ENCODE data around the gene HIVEP3.

HIVEP3 gene

GRCh38 chr1:41582351-41582750 is 336.4 kb downstream of the HIVEP3 start:
- H3K36me3 ChIP-seq (ENCODE audit: control insufficient read depth in 4 of 4, insufficient read depth in 4 of 4, low read length in 3 of 4): peaks cover 0 to 3% (median 0%) of the 10 kb centered on the region in 4 experiments
- ChIA-PET CTCF (interaction anchor here (1.7 kb wide), 1 partner anchor 8 kb away, joined by 8 read pairs; no protein-coding TSS in a partner anchor), POLR2A (no interaction called here)
- WGBS (ENCODE audit: insufficient coverage): 93% methylated on average over 5 of the region's 9 CpGs
- H3K9me3 ChIP-seq (ENCODE audit: control extremely low read depth in 1 of 5, control insufficient read depth in 4 of 5, insufficient read depth in 2 of 5, low read depth in 1 of 5, low read length in 4 of 5): peaks cover 0 to 2% (median 0%) of the 10 kb centered on the region in 5 experiments
- no peak overlapping the region for H3K4me3 ChIP-seq (ENCODE audit: control insufficient read depth in 1 of 7, extremely low read depth in 1 of 7, insufficient read depth in 4 of 7, low read depth in 2 of 7, low read length in 6 of 7)
- H3K4me1 ChIP-seq (ENCODE audit: control extremely low read depth in 1 of 4, control insufficient read depth in 4 of 4, insufficient read depth in 4 of 4, low read length in 3 of 4): peaks cover 0 to 23% (median 12%) of the 10 kb centered on the region in 4 experiments
- no peaks in the 10 kb centered on the region for H3K27me3 ChIP-seq (replicated peaks in 2 of 5; ENCODE audit: control insufficient read depth in 4 of 5, insufficient read depth in 5 of 5, low read length in 4 of 5)
- DNase-seq: no peak
- H3K27ac ChIP-seq (ENCODE audit: insufficient read depth in 1 of 2, low read depth in 1 of 2, low read length in 2 of 2, poor library complexity in 1 of 2, severe bottlenecking in 2 of 2): no peak overlapping the region

GRCh38 chr1:41582004-41582325 is 336.8 kb downstream of the HIVEP3 start:
- WGBS (ENCODE audit: insufficient coverage): 100% methylated on average over 8 of the region's 10 CpGs
- Histone ChIP-seq H3K4me3 (ENCODE audit: control insufficient read depth in 1 of 7, extremely low read depth in 1 of 7, insufficient read depth in 4 of 7, low read depth in 2 of 7, low read length in 6 of 7) (no peak overlapping the region), H3K9me3 (ENCODE audit: control extremely low read depth in 1 of 5, control insufficient read depth in 4 of 5, insufficient read depth in 2 of 5, low read depth in 1 of 5, low read length in 4 of 5) (peaks cover 0 to 2% (median 0%) of the 10 kb centered on the region in 5 experiments), H3K27ac (ENCODE audit: insufficient read depth in 1 of 2, low read depth in 1 of 2, low read length in 2 of 2, poor library complexity in 1 of 2, severe bottlenecking in 2 of 2) (no peak overlapping the region), H3K27me3 (replicated peaks in 2 of 5; ENCODE audit: control insufficient read depth in 4 of 5, insufficient read depth in 5 of 5, low read length in 4 of 5) (no peaks in the 10 kb centered on the region), H3K4me1 (ENCODE audit: control extremely low read depth in 1 of 4, control insufficient read depth in 4 of 4, insufficient read depth in 4 of 4, low read length in 3 of 4) (peaks cover 0 to 23% (median 12%) of the 10 kb centered on the region in 4 experiments), H3K36me3 (ENCODE audit: control insufficient read depth in 4 of 4, insufficient read depth in 4 of 4, low read length in 3 of 4) (peaks cover 0 to 3% (median 0%) of the 10 kb centered on the region in 4 experiments)
- POLR2A ChIA-PET: no interaction called here
- no peak for DNase-seq
- CTCF ChIA-PET: interaction anchor here (1.1 to 1.7 kb wide), 2 partner anchors 8 kb away, joined by 4 to 8 read pairs; no protein-coding TSS in a partner anchor

- peaks cover 0 to 27% (median 12%) of the 10 kb centered on the region in 4 experiments for H3K4me1 ChIP-seq (ENCODE audit: control extremely low read depth in 1 of 4, control insufficient read depth in 4 of 4, insufficient read depth in 4 of 4, low read length in 3 of 4)
- WGBS (ENCODE audit: insufficient coverage): 96% methylated on average over 15 of the region's 19 CpGs
- H3K4me3 ChIP-seq (ENCODE audit: control insufficient read depth in 1 of 7, extremely low read depth in 1 of 7, insufficient read depth in 4 of 7, low read depth in 2 of 7, low read length in 6 of 7): no peak overlapping the region
- no peaks in the 10 kb centered on the region for H3K27me3 ChIP-seq (replicated peaks in 2 of 5; ENCODE audit: control insufficient read depth in 4 of 5, insufficient read depth in 5 of 5, low read length in 4 of 5)
- H3K36me3 ChIP-seq (ENCODE audit: control insufficient read depth in 4 of 4, insufficient read depth in 4 of 4, low read length in 3 of 4): peaks cover 0 to 3% (median 0%) of the 10 kb centered on the region in 4 experiments
- POLR2A ChIA-PET: no interaction called here
- CTCF ChIA-PET: interaction anchor here (1.1 to 1.8 kb wide), 3 partner anchors 8 to 148 kb away, joined by 3 to 5 read pairs (median 4); no protein-coding TSS in a partner anchor
- peaks cover 0 to 2% (median 0%) of the 10 kb centered on the region in 5 experiments for H3K9me3 ChIP-seq (ENCODE audit: control extremely low read depth in 1 of 5, control insufficient read depth in 4 of 5, insufficient read depth in 2 of 5, low read depth in 1 of 5, low read length in 4 of 5)
- no peak overlapping the region for H3K27ac ChIP-seq (ENCODE audit: insufficient read depth in 1 of 2, low read depth in 1 of 2, low read length in 2 of 2, poor library complexity in 1 of 2, severe bottlenecking in 2 of 2)
- DNase-seq: no peak
These were observed 337.3 kb downstream of the HIVEP3 start for GRCh38 chr1:41581216-41582003.

GRCh38 chr1:41580520-41581172 is 338.1 kb downstream of the HIVEP3 start:
- POLR2A ChIA-PET: no interaction called here
- CTCF ChIA-PET: interaction anchor here (0.8 to 1.8 kb wide), 4 partner anchors 7 to 593 kb away, joined by 3 to 5 read pairs (median 4); no protein-coding TSS in a partner anchor
- Histone ChIP-seq H3K4me3 (ENCODE audit: control insufficient read depth in 1 of 7, extremely low read depth in 1 of 7, insufficient read depth in 4 of 7, low read depth in 2 of 7, low read length in 6 of 7) (no peak overlapping the region), H3K9me3 (ENCODE audit: control extremely low read depth in 1 of 5, control insufficient read depth in 4 of 5, insufficient read depth in 2 of 5, low read depth in 1 of 5, low read length in 4 of 5) (peaks cover 0 to 2% (median 0%) of the 10 kb centered on the region in 5 experiments), H3K36me3 (ENCODE audit: control insufficient read depth in 4 of 4, insufficient read depth in 4 of 4, low read length in 3 of 4) (peaks cover 0 to 3% (median 0%) of the 10 kb centered on the region in 4 experiments), H3K27me3 (replicated peaks in 2 of 5; ENCODE audit: control insufficient read depth in 4 of 5, insufficient read depth in 5 of 5, low read length in 4 of 5) (no peaks in the 10 kb centered on the region), H3K27ac (ENCODE audit: insufficient read depth in 1 of 2, low read depth in 1 of 2, low read length in 2 of 2, poor library complexity in 1 of 2, severe bottlenecking in 2 of 2) (no peak overlapping the region), H3K4me1 (ENCODE audit: control extremely low read depth in 1 of 4, control insufficient read depth in 4 of 4, insufficient read depth in 4 of 4, low read length in 3 of 4) (peaks cover 0 to 31% (median 12%) of the 10 kb centered on the region in 4 experiments)
- WGBS (ENCODE audit: insufficient coverage): 62% methylated on average over 6 of the region's 7 CpGs
- peak in 1 of 3 donors; percentile 10 for DNase-seq

GRCh38 chr1:41580021-41580420 is 338.7 kb downstream of the HIVEP3 start:
- no peak overlapping the region for H3K4me3 ChIP-seq (ENCODE audit: control insufficient read depth in 1 of 7, extremely low read depth in 1 of 7, insufficient read depth in 4 of 7, low read depth in 2 of 7, low read length in 6 of 7)
- no peak overlapping the region for H3K27ac ChIP-seq (ENCODE audit: insufficient read depth in 1 of 2, low read depth in 1 of 2, low read length in 2 of 2, poor library complexity in 1 of 2, severe bottlenecking in 2 of 2)
- H3K27me3 ChIP-seq (replicated peaks in 2 of 5; ENCODE audit: control insufficient read depth in 4 of 5, insufficient read depth in 5 of 5, low read length in 4 of 5): no peaks in the 10 kb centered on the region
- peaks cover 0 to 2% (median 0%) of the 10 kb centered on the region in 5 experiments for H3K9me3 ChIP-seq (ENCODE audit: control extremely low read depth in 1 of 5, control insufficient read depth in 4 of 5, insufficient read depth in 2 of 5, low read depth in 1 of 5, low read length in 4 of 5)
- H3K4me1 ChIP-seq (ENCODE audit: control extremely low read depth in 1 of 4, control insufficient read depth in 4 of 4, insufficient read depth in 4 of 4, low read length in 3 of 4): peaks cover 0 to 31% (median 12%) of the 10 kb centered on the region in 4 experiments
- ChIA-PET CTCF (interaction anchor here (0.6 to 1.8 kb wide), 4 partner anchors 9 to 594 kb away, joined by 3 to 5 read pairs (median 3); no protein-coding TSS in a partner anchor), POLR2A (no interaction called here)
- no peak for DNase-seq
- 100% methylated on average over 6 of the region's 6 CpGs for WGBS (ENCODE audit: insufficient coverage)
- H3K36me3 ChIP-seq (ENCODE audit: control insufficient read depth in 4 of 4, insufficient read depth in 4 of 4, low read length in 3 of 4): peaks cover 0 to 3% (median 0%) of the 10 kb centered on the region in 4 experiments

- no peak overlapping the region for H3K27ac ChIP-seq (ENCODE audit: insufficient read depth in 1 of 2, low read depth in 1 of 2, low read length in 2 of 2, poor library complexity in 1 of 2, severe bottlenecking in 2 of 2)
- DNase-seq: peak in 2 of 3 donors; percentile 10 to 20
- H3K36me3 ChIP-seq (ENCODE audit: control insufficient read depth in 4 of 4, insufficient read depth in 4 of 4, low read length in 3 of 4): peaks cover 0 to 3% (median 0%) of the 10 kb centered on the region in 4 experiments
- H3K9me3 ChIP-seq (ENCODE audit: control extremely low read depth in 1 of 5, control insufficient read depth in 4 of 5, insufficient read depth in 2 of 5, low read depth in 1 of 5, low read length in 4 of 5): peaks cover 0 to 2% (median 0%) of the 10 kb centered on the region in 5 experiments
- peaks cover 0 to 38% (median 16%) of the 10 kb centered on the region in 4 experiments for H3K4me1 ChIP-seq (ENCODE audit: control extremely low read depth in 1 of 4, control insufficient read depth in 4 of 4, insufficient read depth in 4 of 4, low read length in 3 of 4)
- no peak overlapping the region for H3K4me3 ChIP-seq (ENCODE audit: control insufficient read depth in 1 of 7, extremely low read depth in 1 of 7, insufficient read depth in 4 of 7, low read depth in 2 of 7, low read length in 6 of 7)
- no peaks in the 10 kb centered on the region for H3K27me3 ChIP-seq (replicated peaks in 2 of 5; ENCODE audit: control insufficient read depth in 4 of 5, insufficient read depth in 5 of 5, low read length in 4 of 5)
- WGBS (ENCODE audit: insufficient coverage): 98% methylated on average over 4 of the region's 4 CpGs
- ChIA-PET POLR2A (no interaction called here), CTCF (interaction anchor here (0.8 to 2.2 kb wide), 5 partner anchors 11 to 595 kb away, joined by 3 to 12 read pairs (median 3); no protein-coding TSS in a partner anchor)
These were observed 339.9 kb downstream of the HIVEP3 start for GRCh38 chr1:41578712-41579335.

Measured in common myeloid progenitor, CD34-positive (primary cell).